ENCODE data around the gene REN.

GRCh38 chr1:204190212-204191211 lies 24.4 kb upstream of the REN start:
- no peak for TF ChIP-seq CTCF (conservative IDR thresholded peaks at IDR 0.05 in 1 of 2, IDR thresholded peaks at IDR 0.05 in 1 of 2; ENCODE audit: extremely low read depth in 1 of 2, insufficient read depth in 1 of 2, low read depth in 1 of 2, low read length in 2 of 2)
- TF ChIP-seq EZH2 (IDR thresholded peaks at IDR 0.05; ENCODE audit: borderline replicate concordance, low read length), result no peak

All from mammary epithelial cell (primary cell).